Stomach (tissue), 9 donors: ENCODE data around the gene RGS13. TPM values are rescaled to one million over a fixed set of nuclear protein-coding genes. Genes with fewer than 3 reads are reported as not detected.

Experiments used
- DNase-seq, 2 donors: peaks; one replicate each; pipeline versions ENCODE4 v3.0.0 to v3.0.0-alpha.2; 2013 to 2019
- H3K27ac ChIP-seq, 5 donors: fragments of 200-600 bp in 4 of 5; sonication (generic) in 4 of 5; one replicate each; pipeline ENCODE4 v1.5.1; 2013 to 2019; ENCODE audit warnings: mild to moderate bottlenecking in 1 of 5, moderate library complexity in 1 of 5
- H3K27me3 ChIP-seq, 3 donors: fragments of 200-600 bp; sonication (generic); one replicate each; pipeline ENCODE4 v1.5.1; 2017 to 2019; ENCODE audit warnings: mixed run types in 1 of 3
- H3K36me3 ChIP-seq, 4 donors: fragments of 200-600 bp; sonication (generic); 1 replicate in 3 of 4; 2 replicates in 1 of 4; pipeline ENCODE4 v1.5.1; 2016 to 2019
- H3K4me1 ChIP-seq, 4 donors: fragments of 200-600 bp; sonication (generic); one replicate each; pipeline ENCODE4 v1.5.1; 2016 to 2019
- H3K4me3 ChIP-seq, 4 donors: fragments of 200-600 bp; sonication (generic) in 3 of 4; one replicate each; pipeline ENCODE4 v1.5.1; 2016 to 2019; ENCODE audit warnings: mild to moderate bottlenecking in 1 of 4
- H3K9me3 ChIP-seq, 4 donors: fragments of 200-600 bp; sonication (generic); one replicate each; pipeline ENCODE4 v1.5.1; 2016 to 2019
- EP300 ChIP-seq: sonication (generic); formaldehyde crosslinking; IDR thresholded peaks from one replicate; pipeline ENCODE4 v1.6.1; 2017; ENCODE audit warnings: antibody characterized with exemption
- POLR2A ChIP-seq, 4 donors: fragments of 450-650 bp; IDR thresholded peaks; one replicate each; pipeline ENCODE4 v1.6.1; 2016; ENCODE audit warnings: antibody characterized with exemption in 4 of 4, control low read depth in 2 of 4, mild to moderate bottlenecking in 1 of 4, moderate library complexity in 1 of 4
- POLR2AphosphoS5 ChIP-seq, 3 donors: sonication (generic); formaldehyde crosslinking; IDR thresholded peaks; one replicate each; pipeline ENCODE4 v1.6.1; 2016; ENCODE audit warnings: antibody characterized with exemption in 3 of 3
- WGBS, 5 donors: extraction: QIAGEN DNeasy Blood & Tissue Kit in 3 of 5; methylation state at CpG; one replicate each; pipeline versions ENCODE4 v1.1.5 to v1.1.7; 2013 to 2018; 5-methylcytosine and 5-hydroxymethylcytosine counted together
- intact Hi-C: fragments of 100-400 bp; cut with DNase I; formaldehyde crosslinking; loops from one replicate; pipeline ENCODE4 v1.15.1; 2023; ENCODE audit warnings: low total_unique reads
- polyA plus RNA-seq, 3 donors: library from polyadenylated mRNA; stranded (reverse); fragments of 200-250 nt; gene quantifications; one replicate each; pipeline ENCODE4 v1.2.3, GENCODE V29; 2013
- total RNA-seq, 5 donors: library from RNA; depleted of rRNA; stranded (reverse); fragments of >200 nt; gene quantifications; one replicate each; pipeline versions ENCODE4 v1.1.0 to v1.2.3, GENCODE V29; 2014 to 2016
- TF ChIP-seq, protein P1 (sequence below), 7 experiments: fragments of 450-650 bp in 4 of 7; fragments of 200-600 bp in 3 of 7; sonication (generic) in 3 of 7; IDR thresholded peaks; one replicate each; pipeline ENCODE4 v1.5.1; 2016 to 2019; ENCODE audit warnings: antibody characterized with exemption in 7 of 7, control low read depth in 2 of 7, mild to moderate bottlenecking in 1 of 7
- donor health status: healthy with polysubstance abuse.
- donor health status: Bipolar disorder and iron deficiency.
- donor health status: healthy.

The RGS13 gene
- total and polyA plus RNA-seq, 8 donors, result 0.73 to 7.5 (median 2.0) TPM; not detected in 2

DNA sequence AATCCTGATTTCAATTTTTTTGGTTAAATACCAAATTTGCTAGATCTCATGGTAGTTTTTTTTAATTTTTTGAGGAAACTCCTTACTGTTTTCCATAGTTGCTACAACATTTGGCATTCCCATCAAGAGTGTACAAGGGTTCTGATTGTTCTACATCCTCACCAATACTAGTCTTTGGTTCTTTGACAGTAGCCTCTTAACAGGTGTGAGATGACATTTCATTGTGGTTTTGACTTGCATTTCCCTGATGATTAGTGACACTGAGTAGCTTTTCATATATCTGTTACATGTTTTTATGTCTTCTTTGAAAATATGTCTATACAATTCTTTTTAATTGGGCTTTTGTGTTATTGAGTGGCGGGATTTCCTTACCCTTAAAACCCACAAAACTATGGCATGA lies 20.9 kb upstream of the RGS13 start:
- H3K9me3 ChIP-seq, result no peaks in the 10 kb centered on the region
- H3K27ac ChIP-seq, result no peak overlapping the region
- H3K27me3 ChIP-seq, result no peaks in the 10 kb centered on the region
- intact Hi-C loops, result no loop called here
- TF ChIP-seq EP300, result no peak
- TF ChIP-seq, protein P1, sequence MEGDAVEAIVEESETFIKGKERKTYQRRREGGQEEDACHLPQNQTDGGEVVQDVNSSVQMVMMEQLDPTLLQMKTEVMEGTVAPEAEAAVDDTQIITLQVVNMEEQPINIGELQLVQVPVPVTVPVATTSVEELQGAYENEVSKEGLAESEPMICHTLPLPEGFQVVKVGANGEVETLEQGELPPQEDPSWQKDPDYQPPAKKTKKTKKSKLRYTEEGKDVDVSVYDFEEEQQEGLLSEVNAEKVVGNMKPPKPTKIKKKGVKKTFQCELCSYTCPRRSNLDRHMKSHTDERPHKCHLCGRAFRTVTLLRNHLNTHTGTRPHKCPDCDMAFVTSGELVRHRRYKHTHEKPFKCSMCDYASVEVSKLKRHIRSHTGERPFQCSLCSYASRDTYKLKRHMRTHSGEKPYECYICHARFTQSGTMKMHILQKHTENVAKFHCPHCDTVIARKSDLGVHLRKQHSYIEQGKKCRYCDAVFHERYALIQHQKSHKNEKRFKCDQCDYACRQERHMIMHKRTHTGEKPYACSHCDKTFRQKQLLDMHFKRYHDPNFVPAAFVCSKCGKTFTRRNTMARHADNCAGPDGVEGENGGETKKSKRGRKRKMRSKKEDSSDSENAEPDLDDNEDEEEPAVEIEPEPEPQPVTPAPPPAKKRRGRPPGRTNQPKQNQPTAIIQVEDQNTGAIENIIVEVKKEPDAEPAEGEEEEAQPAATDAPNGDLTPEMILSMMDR (IDR thresholded peaks at IDR 0.05), result no peak
- TF ChIP-seq POLR2A (IDR thresholded peaks at IDR 0.05), result no peak
- H3K36me3 ChIP-seq, result no peaks in the 10 kb centered on the region
- no peak for DNase-seq
- H3K4me3 ChIP-seq, result no peak overlapping the region
- peaks cover 0 to 7% (median 0%) of the 10 kb centered on the region in 4 donors for H3K4me1 ChIP-seq
- WGBS, 5 donors, result 90 to 100% (median 93%) methylated on average over 1 of the region's 1 CpG

DNA sequence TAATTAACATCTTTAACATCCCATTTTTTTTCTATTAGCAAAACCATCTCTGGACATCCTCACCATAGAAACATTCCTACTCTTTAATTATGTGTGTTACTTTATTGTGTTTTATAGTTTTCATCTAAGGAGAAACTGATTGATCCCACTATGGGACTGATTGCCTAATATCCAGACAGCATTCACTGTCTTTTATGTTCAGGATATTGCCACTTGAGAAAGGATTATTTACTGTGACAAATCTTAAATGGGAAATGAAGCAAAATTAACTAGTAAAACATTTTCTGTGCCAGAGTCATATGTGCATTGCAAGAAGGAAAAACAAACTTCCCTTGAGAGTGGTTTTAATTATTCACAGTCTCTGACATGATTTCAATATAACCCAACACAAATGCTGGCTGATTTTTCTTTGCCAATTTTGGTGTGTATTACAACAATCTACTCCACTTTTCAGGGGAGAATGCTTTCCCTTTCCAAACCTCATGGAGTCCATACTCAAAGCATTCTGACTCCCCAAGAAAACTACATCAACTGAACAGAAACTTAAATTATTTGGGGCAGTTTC lies 15.8 kb upstream of the RGS13 start:
- H3K27ac ChIP-seq, result no peak overlapping the region
- H3K4me3 ChIP-seq, result no peak overlapping the region
- no peaks in the 10 kb centered on the region for H3K4me1 ChIP-seq
- H3K9me3 ChIP-seq, result no peaks in the 10 kb centered on the region
- no peaks in the 10 kb centered on the region for H3K36me3 ChIP-seq
- TF ChIP-seq POLR2AphosphoS5 (IDR thresholded peaks at IDR 0.05) (no peak), EP300 (no peak), POLR2A (IDR thresholded peaks at IDR 0.05) (no peak)
- TF ChIP-seq, protein P1 (IDR thresholded peaks at IDR 0.05), result no peak
- no peak for DNase-seq
- H3K27me3 ChIP-seq, result no peaks in the 10 kb centered on the region
- intact Hi-C loops, result no loop called here

DNA sequence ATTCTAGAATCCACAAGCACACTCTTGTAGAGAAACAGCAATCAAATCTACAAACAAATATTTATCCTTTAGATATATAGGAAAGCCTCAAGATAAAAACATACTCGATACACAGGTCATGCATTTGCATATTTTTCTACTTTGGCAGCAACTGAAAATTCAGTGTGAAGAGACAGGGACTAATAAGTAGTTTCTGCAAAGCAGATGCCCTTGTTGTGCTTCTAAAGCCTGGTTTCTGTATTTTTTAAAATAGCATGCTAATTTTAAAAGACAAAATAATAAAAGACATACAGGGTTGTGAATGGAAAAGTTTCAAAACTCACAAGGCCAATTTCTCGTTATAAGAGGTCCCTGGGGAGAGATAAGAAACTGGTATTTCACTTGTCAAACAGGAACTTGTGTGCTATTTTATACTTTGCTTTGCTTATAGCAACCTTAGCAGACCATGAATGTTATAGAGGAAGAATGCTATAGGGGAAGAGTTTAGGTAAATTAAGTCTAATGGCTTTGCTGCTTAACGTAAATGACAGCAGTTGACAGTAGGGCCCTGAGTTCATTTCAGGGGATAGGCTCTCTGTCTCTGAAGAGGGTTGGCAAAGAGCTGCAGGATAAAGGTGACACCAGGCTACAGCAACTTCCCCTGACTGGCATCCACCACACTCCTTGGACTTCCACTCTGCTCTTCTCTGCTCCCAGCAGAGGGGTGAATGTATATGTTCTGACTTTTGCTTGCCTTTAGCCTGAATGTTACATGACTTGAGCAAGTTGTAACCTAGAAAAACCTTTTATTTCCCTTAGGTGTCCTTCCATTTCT lies 9.4 kb upstream of the RGS13 start:
- intact Hi-C loops, result no loop called here
- TF ChIP-seq EP300, result no peak
- TF ChIP-seq POLR2AphosphoS5 (IDR thresholded peaks at IDR 0.05), result no peak
- TF ChIP-seq, protein P1 (IDR thresholded peaks at IDR 0.05), result no peak
- TF ChIP-seq POLR2A (IDR thresholded peaks at IDR 0.05), result no peak
- no peak overlapping the region for H3K4me3 ChIP-seq

DNA sequence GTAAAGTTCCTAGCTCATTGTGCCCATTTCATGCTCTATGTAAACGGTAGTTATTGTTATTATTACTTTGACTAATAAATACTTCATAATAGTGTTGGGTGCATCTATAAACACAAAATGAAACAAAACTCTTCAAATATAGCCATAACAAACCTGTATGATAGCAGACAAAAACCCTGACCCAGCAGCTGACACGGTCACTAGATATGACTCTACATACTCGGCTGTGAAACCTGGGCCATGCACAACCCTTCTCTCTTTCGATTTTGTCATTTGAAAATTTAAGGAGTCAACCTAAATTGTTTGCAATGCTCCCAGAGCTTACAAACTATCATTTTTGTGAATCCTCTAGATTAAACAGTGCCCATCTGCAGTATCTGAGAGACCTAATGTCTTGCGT lies 8.0 kb upstream of the RGS13 start:
- 88 to 93% (median 89%) methylated on average over 5 of the region's 5 CpGs for WGBS, 5 donors
- no peak for TF ChIP-seq EP300
- TF ChIP-seq POLR2AphosphoS5 (IDR thresholded peaks at IDR 0.05), result no peak
- Histone ChIP-seq H3K27ac (no peak overlapping the region), H3K9me3 (no peaks in the 10 kb centered on the region), H3K36me3 (no peaks in the 10 kb centered on the region), H3K4me3 (no peak overlapping the region), H3K27me3 (no peaks in the 10 kb centered on the region), H3K4me1 (peaks cover 0 to 32% (median 8%) of the 10 kb centered on the region in 4 donors)
- DNase-seq, result no peak
- intact Hi-C loops, result no loop called here

More for the DNA sequence above, 9.4 kb upstream of the RGS13 start:
- Histone ChIP-seq H3K27ac (no peak overlapping the region), H3K4me1 (peaks cover 0 to 25% (median 8%) of the 10 kb centered on the region in 4 donors), H3K36me3 (no peaks in the 10 kb centered on the region), H3K9me3 (no peaks in the 10 kb centered on the region), H3K27me3 (no peaks in the 10 kb centered on the region)
- DNase-seq, result peak in 1 of 2 donors; percentile 22
- 29 to 52% (median 46%) methylated on average over 3 of the region's 3 CpGs for WGBS, 5 donors
